GM18519 (cell line): ENCODE measurements around the gene VPS26C.
"Not testable (repeated sequence)": the region's sequence is repeated elsewhere in the genome, so short reads cannot be mapped to it uniquely, and the experiment has no call there.

Experiments used
- ATAC-seq: cut with Tn5 transposase; IDR thresholded peaks from one replicate; pipeline ENCODE4 v1.9.1; 2021; ENCODE audit warnings: mild to moderate bottlenecking, moderate library complexity; ENCODE audit not compliant: unreplicated experiment, low FRiP score

The VPS26C gene

DNA sequence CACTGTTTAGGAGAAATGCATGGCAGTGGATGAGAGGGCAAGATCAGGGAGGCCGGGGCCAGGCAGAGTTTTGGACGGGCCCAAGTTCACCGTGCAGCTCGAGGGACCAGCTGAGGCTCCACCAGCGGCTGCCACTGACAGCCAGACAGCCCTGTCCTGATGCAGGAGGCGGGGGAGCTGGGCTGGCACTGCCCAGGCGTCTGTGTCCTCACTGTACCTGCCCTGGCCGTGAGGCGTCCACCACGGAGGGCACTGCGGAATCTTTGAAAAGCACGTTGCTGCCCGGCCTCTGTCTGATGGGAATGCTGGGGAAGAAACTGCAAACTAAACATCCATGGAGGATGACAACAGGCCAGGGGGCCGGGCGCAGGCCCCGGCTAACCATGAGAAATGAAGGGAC is 35.5 kb downstream of the VPS26C start:
- no peak for ATAC-seq

DNA sequence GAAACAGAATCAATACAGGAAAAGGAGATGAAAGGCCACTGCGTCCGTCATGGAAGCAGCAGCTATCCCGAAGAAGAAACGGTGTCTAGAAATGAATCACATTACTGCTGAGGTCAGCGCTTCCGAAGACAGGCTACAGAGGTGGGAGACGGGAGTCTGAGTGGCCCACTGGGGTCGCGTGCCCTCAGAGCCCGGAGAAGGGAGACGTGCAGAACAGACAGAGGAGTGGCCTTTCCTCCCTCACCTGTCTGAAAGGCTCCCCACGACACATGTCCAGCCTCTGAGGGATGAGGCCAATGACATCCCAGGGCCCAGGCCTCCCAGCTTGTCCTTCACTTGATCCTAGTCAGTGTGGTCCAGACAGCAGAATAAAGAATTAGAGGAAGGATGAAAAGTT is 35.9 kb downstream of the VPS26C start:
- no peak for ATAC-seq

DNA sequence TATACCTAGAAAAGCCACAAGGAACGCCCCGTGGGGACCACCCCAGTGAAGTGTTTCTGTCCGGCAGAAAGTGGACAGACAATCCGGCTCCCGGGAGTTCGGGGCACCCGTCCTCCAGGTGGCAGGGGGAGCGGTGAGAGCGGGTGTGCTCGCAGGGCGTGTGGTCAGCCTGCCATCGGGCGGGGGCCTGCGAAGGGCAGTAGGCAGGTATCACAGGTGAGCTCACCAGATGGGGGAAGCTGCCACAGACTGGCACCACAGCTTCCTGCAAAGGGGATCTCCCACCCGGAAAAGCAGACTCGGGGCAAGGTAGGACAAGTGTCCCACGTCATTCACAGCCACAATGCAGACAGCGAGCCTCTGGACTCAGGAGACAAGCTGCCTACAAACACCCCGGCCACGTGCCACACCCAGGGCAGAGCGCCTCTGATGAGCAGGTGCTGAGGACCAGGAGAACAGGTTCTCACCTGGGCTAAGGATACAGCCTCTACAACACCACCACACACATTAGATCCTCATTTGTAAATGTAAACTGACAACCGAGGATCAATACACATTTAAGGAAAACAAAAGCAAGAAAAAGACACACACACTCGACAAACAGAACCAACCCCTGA is 36.4 kb downstream of the VPS26C start:
- no peak for ATAC-seq

DNA sequence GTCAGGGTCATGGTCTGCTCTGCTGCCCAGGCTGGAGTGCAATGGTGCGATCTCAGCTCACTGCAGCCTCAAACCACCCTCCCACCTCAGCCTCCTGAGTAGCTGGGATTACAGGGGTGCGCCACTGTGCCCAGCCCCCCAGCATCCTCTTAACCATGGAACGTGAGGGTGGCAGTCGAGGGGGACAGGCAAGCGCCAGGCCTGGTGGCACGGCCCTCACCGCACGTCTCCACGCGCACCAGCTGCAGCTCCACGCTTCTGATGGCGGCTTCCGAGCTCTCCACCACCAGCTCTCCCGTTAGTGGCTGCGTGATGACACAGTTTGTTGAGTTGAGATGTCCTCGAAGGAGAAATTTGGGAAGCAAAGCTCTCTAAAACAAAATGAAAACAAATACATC is 39.1 kb downstream of the VPS26C start:
- ATAC-seq = no peak

DNA sequence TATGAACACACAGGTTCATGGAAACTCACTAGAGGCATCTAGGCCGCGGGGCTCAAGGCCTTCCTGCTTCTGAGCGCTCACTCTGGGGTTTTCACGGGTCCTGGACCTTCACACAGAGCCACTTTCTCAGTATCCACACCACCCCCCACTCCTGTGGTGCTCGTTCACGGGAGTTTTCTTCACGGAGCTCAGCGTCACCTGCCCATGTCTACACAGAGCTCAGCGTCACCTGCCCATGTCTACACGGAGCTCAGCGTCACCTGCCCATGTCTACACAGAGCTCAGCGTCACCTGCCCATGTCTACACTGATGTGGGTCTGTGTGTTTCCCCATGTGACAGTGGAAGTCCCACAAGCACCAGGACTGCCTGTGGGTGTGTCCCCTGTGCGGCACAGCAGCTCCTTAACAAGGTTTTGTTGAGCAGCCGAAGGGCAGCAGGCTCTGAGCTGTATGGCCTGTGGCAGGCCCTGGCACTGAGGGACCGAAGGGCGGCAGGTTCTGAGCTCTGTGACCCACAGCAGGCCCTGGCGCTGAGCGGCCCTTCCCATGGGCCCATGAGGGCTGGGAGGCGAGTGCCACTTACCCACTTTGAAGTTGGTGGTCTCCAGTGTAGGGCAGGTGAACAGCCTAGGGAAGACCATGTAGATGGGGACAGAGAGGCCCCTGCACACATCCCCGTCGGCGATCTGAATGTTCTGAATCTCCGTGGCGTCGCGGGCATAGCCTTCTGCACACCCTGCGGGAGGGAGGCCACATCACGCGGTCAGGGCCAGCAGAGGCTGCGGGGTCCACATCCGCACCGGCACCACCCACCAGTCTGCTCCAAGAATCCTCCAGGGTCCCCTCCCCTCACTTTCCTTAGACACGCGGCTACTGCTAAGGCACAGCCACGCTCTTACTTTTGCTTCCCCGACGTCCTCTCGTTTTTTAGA is 39.8 kb downstream of the VPS26C start:
- no peak for ATAC-seq

DNA sequence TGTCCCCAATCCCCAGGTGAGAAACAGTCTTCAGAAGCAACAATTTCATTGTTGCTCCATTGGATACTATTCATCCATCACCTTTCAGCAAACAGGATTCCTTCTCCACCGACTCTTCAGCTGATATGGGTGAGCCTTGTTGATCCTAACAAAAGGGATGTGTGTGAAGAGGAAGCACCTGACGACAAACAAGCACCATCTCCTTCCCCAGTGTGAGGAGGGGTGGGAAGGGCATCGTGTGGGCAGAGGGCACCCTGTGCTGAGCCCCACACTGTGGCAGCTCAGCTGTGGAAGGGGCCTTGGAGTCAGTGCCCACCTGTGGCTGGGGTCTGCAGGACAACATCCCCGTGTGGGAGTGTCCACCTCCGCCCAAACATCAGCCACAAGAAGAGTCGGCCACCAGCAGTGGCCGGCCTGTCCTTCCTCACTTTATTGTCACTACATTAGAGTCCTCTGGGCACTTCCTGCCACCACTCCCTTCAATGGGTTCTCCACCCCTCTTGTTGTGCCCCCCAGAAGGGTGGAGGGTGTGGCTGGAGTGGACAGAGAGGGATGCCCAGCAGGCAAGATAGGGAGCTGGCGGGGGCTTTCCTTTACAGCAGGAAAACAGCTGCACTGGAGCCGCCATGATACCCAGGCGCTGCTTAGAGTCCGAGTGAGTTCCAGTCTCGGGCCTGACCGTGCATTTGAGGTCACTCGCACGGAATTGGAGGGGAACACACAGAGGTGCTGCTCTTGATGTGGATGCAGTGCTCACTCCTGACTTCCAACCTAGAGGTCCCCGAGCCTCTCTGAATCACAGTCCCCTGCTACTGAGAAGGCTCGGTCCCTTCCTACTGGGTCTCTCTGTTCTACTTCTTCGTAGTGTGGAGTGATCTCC is 40.9 kb downstream of the VPS26C start:
- no peak for ATAC-seq

DNA sequence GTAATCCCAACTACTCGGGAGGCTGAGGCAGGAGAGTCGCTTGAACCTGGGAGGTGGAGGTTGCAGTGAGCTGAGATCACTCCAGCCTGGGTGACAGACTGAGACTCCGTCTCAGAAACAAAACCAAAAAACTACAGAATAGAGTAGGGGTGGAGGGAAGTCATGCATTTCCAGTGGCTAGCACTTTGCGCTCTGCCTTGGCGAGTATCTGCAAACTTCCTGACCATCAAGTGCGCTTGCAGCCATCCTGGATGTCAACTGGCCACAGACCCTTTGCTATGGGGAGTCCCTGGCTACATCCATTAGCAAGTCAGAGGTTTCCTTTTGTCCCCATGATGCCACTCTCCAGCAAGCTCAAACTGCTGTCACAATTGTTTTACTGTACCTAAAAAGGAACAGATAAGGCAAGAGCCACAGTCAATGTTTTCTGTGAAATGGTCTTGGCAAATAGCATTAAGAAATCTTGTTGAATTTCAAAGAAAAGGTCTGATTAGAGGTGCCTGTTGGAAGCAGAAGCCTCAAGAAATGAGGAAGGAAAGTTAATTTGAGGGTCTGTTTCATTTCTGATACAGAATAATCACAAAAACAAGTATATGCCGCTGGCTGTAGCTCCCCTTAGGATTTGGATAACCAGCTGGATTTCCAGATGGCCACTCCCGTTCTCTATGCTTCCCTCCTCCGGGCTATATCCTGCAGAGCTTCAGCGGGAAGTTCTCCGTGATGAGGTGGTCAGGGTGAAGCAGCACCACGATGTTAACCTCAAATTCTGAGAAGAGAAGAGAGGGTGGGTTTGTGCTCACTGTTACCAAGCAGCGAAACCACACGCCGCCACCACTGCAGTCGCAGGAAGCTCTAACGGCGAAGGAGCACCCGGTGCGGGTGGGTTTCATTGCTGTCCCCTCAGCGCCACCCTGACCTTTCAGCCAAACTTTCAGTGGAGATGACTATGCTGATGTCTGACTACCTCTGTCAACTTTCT is 42.0 kb downstream of the VPS26C start:
- no peak for ATAC-seq

DNA sequence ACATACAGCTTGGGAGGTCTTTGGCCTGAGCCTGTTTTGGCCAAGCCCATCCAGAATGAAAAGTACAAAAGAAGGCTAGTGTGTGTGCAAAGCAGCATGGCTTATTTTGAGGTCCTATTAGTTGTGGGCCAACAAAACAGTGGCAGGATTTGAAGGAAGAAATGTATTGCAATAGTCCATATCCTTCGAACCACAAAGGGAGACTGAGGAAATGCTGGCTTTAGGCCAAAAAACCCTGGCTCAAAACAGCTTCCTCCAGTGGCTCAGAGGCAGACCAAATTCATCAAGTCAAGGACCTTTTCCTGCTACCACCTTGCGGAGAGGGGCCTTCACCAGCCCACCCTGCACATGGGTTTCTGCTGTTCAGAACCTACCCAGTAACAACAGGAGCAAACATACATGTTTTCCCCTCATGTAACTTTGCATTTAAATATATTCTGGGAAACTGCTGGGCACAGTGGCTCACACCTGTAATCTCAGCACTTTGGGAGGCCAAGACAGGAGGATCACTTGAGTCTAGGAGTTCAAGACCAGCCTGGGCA is 43.3 kb downstream of the VPS26C start:
- no peak for ATAC-seq

DNA sequence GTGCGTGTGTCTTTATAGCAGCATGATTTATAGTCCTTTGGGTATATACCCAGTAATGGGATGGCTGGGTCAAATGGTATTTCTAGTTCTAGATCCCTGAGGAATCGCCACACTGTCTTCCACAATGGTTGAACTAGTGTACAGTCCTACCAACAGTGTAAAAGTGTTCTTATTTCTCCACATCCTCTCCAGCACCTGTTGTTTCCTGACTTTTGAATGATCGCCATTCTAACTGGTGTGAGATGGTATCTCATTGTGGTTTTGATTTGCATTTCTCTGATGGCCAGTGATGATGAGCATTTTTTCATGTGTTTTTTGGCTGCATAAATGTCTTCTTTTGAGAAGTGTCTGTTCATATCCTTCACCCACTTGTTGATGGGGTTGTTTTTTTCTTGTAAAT is 44.9 kb downstream of the VPS26C start:
- ATAC-seq = not testable (repeated sequence)

DNA sequence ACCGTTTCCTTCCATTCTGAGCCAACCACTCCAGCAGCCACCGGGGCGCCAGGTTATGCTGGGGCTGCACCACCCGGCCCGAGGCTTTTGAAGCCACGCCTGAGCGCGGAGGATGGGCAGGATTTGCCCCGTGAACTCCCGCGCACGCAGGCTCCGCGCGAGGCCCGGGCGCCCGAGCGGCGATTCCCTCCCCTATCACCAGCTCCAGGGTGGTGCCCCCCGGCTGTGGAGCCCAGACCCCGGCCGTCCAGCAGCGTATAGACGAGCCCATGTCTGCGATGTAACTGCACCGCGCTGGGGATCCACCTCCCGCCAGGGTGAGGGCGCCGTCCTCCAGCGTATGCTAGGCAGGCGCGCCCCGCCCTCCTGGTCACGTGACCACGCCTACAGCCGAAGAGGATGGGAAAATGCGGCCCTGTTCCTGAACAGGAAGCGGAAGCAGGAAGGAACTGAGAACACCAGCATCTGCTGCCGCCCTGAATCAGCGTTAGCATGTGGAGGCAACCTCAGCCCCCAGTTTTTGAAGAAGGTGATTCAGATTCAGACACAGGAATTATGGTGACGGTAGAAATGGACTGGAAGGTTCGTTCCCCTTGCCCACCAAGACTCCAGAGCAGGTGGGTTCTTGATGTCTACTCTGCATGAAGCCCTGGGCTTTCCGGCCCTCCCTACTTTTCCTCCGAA is 46.0 kb downstream of the VPS26C start:
- ATAC-seq = peak; percentile 63

DNA sequence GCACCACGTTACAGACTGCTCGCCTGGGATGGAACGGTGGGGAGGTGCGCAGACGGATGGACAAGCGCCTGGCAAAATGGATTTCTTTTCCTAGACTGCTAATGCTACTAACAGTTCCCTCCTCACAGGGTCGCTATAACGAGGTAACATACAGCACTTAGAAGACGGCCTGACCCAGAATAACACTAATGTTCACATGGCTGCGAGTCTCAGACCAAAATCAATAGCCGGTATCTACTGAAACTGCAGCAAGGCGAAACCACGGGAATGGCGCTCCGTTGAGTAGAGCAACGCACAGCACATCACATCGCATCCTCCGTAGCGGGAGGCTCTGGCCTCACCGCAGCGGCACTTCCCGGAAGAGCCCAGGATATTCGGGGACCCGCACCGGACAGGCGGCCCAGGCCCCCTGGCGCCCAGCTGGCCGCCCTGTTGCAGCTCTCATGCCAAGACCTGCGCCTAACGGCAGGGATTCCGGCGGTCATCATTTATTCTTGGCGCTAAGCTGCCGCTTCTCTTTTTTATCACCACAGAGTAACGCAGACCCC is 46.6 kb downstream of the VPS26C start:
- ATAC-seq = peak; percentile 28

DNA sequence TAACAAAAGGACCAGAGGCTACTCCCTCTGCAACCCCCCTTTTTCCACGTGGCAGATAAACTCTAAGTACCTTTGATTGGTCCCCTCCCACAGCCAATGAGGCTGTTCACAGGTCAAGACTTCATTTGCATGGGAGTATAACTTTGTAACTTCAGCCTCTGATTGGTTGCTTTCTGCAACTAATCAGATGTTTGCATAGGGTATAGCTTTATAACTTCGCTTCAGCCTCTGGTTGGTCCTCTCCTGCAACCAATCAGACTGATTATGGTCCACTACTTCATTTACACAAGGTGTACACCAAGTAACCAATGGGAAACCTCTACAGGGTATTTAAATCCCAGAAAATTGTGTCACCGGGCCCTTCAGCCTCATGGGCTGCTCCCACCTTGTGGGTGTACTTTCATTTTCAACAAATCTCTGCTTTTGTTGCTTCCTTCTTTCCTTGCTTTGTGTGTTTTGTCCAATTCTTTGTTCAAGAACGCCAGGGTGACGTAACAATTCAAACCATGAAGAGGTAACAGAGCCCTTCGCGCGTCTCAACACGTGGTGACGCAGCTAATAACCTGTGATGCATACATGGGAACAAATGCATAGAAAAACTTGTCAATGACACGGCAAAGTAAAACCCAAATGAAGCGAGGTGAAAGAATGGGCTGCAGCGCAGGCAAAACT is 47.2 kb downstream of the VPS26C start:
- no peak for ATAC-seq

DNA sequence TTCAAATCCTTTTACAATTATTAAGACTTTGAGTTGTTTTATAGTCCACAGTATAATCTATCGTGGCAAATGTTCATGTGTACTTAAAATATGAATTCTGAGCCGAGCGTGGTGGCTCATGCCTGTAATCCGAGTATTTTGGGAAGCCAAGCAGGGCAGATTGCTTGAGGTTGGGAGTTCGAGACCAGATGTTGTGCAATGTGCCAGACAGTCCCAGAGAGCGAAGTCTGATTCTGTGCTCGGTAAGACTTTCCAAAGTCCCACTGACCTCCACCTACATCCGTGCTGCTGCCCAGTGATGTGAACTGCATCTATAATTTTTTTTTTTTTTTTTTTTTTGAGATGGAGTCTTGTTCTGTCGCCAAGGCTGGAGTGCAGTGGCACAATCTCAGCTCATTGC is 52.2 kb downstream of the VPS26C start:
- ATAC-seq = no peak

DNA sequence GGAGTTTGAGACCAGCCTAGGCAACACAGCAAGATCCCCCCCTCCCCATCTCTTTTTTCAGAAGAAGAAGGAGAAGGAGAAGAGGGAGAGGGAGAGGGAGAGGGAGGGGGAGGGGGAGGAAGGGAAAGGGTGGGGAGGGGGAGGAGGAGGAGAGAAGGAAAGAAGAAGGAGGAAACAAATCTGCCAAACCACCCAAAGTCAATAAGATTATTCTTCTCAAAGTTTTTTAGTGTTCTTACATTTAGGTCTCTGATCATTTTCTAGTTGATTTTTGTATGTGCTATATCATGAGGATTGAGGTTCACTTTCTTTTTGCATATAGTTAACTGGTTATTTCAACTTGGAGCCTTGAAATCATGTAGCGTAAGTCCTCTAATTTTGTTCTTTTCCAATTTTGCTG is 56.3 kb downstream of the VPS26C start:
- no peak for ATAC-seq

DNA sequence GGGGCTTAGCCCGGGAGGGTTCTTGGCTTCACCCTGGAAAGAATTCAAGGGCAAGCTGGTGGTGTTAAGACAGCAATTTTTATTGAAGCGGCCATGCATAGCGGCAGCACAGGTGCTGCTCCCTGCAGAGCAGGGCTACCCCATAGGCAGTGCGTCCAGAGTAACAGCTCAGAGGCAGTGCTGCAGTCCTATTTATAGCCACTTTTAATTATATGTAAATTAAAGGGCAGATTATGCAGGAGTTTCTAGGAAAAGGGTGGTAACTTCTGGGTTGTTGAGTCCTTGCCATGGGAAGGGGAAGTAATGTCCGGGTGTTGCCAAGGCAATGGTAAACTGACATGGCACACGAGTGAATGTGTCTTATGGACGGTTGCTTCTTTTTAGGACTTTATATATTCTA is 57.0 kb downstream of the VPS26C start:
- ATAC-seq = no peak

DNA sequence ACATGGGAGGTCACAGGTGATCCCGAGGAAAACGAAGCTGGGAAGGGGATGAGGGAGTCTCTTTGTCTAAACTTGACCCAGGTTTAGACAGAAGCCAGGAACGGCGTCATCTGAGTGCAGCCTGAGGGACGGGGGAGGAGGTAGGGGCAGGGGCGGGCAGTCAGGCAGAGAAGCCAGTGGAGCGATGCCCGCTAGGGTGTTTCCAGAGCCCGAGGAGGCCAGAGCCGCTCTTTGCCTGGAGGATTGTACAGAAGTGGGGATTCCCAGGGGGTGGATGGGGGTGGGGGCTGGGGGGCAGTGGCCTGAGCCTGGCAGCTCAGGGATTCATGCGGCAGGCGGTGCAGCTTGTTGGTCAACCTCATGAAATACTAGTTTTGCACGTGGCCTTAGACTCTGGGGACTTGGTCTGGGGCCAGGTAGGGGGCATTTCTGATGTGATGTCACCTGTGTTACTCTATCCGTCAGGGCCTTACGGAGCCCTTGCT is 58.4 kb downstream of the VPS26C start:
- ATAC-seq = no peak

DNA sequence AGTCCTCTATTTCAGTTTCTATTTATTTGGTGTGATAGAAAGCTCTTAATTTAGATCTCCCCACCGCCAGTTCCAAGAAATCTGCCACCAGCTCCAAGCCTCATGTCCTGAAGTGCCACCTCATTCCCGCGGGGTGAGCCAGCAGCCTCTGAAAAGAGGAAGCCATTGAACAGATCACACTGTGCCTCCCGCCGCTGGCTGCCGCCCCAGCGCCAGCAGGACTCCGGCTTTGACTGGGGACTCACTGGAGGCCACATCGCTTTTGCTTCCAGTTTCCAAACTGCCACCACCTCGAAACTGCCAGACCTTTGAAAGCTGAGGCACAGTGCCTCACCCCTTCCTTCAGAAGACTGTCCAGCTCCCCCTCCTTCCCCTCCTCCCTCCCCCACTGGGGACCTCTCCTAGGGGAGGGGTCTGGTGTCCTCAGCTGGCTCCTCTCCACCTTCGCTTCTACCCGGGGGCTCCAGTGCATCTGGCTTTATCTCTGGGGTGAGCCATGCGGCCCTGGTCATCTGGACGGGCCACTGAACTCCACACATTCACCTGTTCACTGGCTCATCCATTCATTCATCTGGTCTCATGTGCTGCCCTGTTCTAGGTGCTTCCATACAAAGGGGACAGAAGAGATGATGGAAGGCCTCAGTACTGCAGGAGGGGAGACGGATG is 58.9 kb downstream of the VPS26C start:
- peak; percentile 45 for ATAC-seq
